ENCODE results near the gene UPK1B.

Gene UPK1B

GRCh38 chr3:119176778-119177177, 3.4 kb downstream of the UPK1B start:
- DNase-seq (ENCODE audit: low read depth, low spot score), result no peak

- no peak for DNase-seq (ENCODE audit: low read depth, low spot score)
Observed at GRCh38 chr3:119177321-119177720, 3.9 kb downstream of the UPK1B start.

GRCh38 chr3:119181765-119182164, 8.4 kb downstream of the UPK1B start:
- no peak for DNase-seq (ENCODE audit: low read depth, low spot score)

GRCh38 chr3:119184111-119184510, 10.7 kb downstream of the UPK1B start:
- DNase-seq (ENCODE audit: low read depth, low spot score), result no peak

- DNase-seq (ENCODE audit: low read depth, low spot score), result no peak
Observed at GRCh38 chr3:119184796-119185570, 11.6 kb downstream of the UPK1B start.

GRCh38 chr3:119187266-119187665, 13.9 kb downstream of the UPK1B start:
- no peak for DNase-seq (ENCODE audit: low read depth, low spot score)

GRCh38 chr3:119191800-119192199, 18.4 kb downstream of the UPK1B start:
- no peak for DNase-seq (ENCODE audit: low read depth, low spot score)

GRCh38 chr3:119194237-119195150, 21.1 kb downstream of the UPK1B start:
- DNase-seq (ENCODE audit: low read depth, low spot score), result no peak

- DNase-seq (ENCODE audit: low read depth, low spot score), result no peak
Observed at GRCh38 chr3:119195151-119195476, 21.7 kb downstream of the UPK1B start.

GRCh38 chr3:119195911-119196310, 22.5 kb downstream of the UPK1B start:
- no peak for DNase-seq (ENCODE audit: low read depth, low spot score)

GRCh38 chr3:119205209-119205608, 31.8 kb downstream of the UPK1B start:
- no peak for DNase-seq (ENCODE audit: low read depth, low spot score)

GRCh38 chr3:119205685-119206084, 32.3 kb downstream of the UPK1B start:
- no peak for DNase-seq (ENCODE audit: low read depth, low spot score)

GRCh38 chr3:119206611-119207511, 33.5 kb downstream of the UPK1B start:
- no peak for DNase-seq (ENCODE audit: low read depth, low spot score)

- DNase-seq (ENCODE audit: low read depth, low spot score), result no peak
Observed at GRCh38 chr3:119207512-119207875, 34.1 kb downstream of the UPK1B start.

- DNase-seq (ENCODE audit: low read depth, low spot score), result no peak
Observed at GRCh38 chr3:119211193-119211592, 37.8 kb downstream of the UPK1B start.

- DNase-seq (ENCODE audit: low read depth, low spot score), result no peak
Observed at GRCh38 chr3:119211803-119212202, 38.4 kb downstream of the UPK1B start.

- DNase-seq (ENCODE audit: low read depth, low spot score), result no peak
Observed at GRCh38 chr3:119219069-119219468, 45.7 kb downstream of the UPK1B start.

- DNase-seq (ENCODE audit: low read depth, low spot score), result no peak
Observed at GRCh38 chr3:119220198-119220597, 46.8 kb downstream of the UPK1B start.

- no peak for DNase-seq (ENCODE audit: low read depth, low spot score)
Observed at GRCh38 chr3:119220970-119221667, 47.7 kb downstream of the UPK1B start.

- no peak for DNase-seq (ENCODE audit: low read depth, low spot score)
Observed at GRCh38 chr3:119221779-119222320, 48.5 kb downstream of the UPK1B start.

- DNase-seq (ENCODE audit: low read depth, low spot score), result no peak
Observed at GRCh38 chr3:119222391-119222790, 49.0 kb downstream of the UPK1B start.
